Stimulated activated CD4-positive, alpha-beta T cell treated with anti-CD3 and anti-CD28 coated beads, Interleukin-4, amount 100 ng/mL, for 48 hours (primary cell): ENCODE measurements around the gene DTHD1.

ENCODE experiments used
- DNase-seq, 2 donors: peaks; one replicate each; pipeline ENCODE4 v3.0.0-alpha.2; 2020; ENCODE audit warnings: low read depth in 2 of 2

DTHD1 gene

GRCh38 chr4:36269533-36270173 is 11.8 kb upstream of the DTHD1 start:
- DNase-seq, result no peak

- no peak for DNase-seq
Observed at GRCh38 chr4:36273276-36273675, 8.1 kb upstream of the DTHD1 start.

- no peak for DNase-seq
Observed at GRCh38 chr4:36274158-36274557, 7.3 kb upstream of the DTHD1 start.

- DNase-seq, result no peak
Observed at GRCh38 chr4:36277533-36277932, 3.9 kb upstream of the DTHD1 start.

GRCh38 chr4:36278789-36279188 is 2.6 kb upstream of the DTHD1 start:
- no peak for DNase-seq

- no peak for DNase-seq
Observed at GRCh38 chr4:36280555-36280954, 861 bp upstream of the DTHD1 start.

- DNase-seq, result no peak
Observed at GRCh38 chr4:36282503-36283030, 1.2 kb downstream of the DTHD1 start.

GRCh38 chr4:36283912-36284465 is 2.6 kb downstream of the DTHD1 start:
- DNase-seq, result no peak

GRCh38 chr4:36285784-36286480 is 4.5 kb downstream of the DTHD1 start:
- peak; percentile 9 to 46 for DNase-seq

GRCh38 chr4:36286481-36286871 is 5.1 kb downstream of the DTHD1 start:
- DNase-seq, result no peak

GRCh38 chr4:36288731-36289426 is 7.5 kb downstream of the DTHD1 start:
- DNase-seq, result no peak

- DNase-seq, result no peak
Observed at GRCh38 chr4:36290641-36291040, 9.2 kb downstream of the DTHD1 start.

GRCh38 chr4:36292556-36293188 is 11.3 kb downstream of the DTHD1 start:
- DNase-seq, result no peak

- DNase-seq, result no peak
Observed at GRCh38 chr4:36301127-36301526, 19.7 kb downstream of the DTHD1 start.

- DNase-seq, result no peak
Observed at GRCh38 chr4:36303426-36304137, 22.2 kb downstream of the DTHD1 start.

GRCh38 chr4:36304138-36304681 is 22.8 kb downstream of the DTHD1 start:
- no peak for DNase-seq

- DNase-seq, result no peak
Observed at GRCh38 chr4:36308150-36308549, 26.7 kb downstream of the DTHD1 start.

- no peak for DNase-seq
Observed at GRCh38 chr4:36310216-36310615, 28.8 kb downstream of the DTHD1 start.

- no peak for DNase-seq
Observed at GRCh38 chr4:36310793-36311192, 29.4 kb downstream of the DTHD1 start.

- DNase-seq, result no peak
Observed at GRCh38 chr4:36312511-36312910, 31.1 kb downstream of the DTHD1 start.

- DNase-seq, result no peak
Observed at GRCh38 chr4:36313301-36313700, 31.9 kb downstream of the DTHD1 start.
